Activated naive CD8-positive, alpha-beta T cell treated with anti-CD3 and anti-CD28 coated beads, Interleukin-2, amount 50 U/mL, for 24 hours (primary cell): Measurements from ENCODE around the gene SLCO4A1.

ENCODE experiments used
- ATAC-seq: fragments of 150-1000 bp; cut with Tn5 transposase; one replicate; pipeline ENCODE4 v1.10.0; 2021
- DNase-seq: peaks from one replicate; pipeline ENCODE4 v3.0.0; 2021
- H3K27ac Mint-ChIP-seq: one replicate; pipeline ENCODE4 v1.8.0; 2021; ENCODE audit warnings: mild to moderate bottlenecking, mixed read lengths
- H3K27me3 Mint-ChIP-seq: one replicate; pipeline ENCODE4 v1.8.0; 2021; ENCODE audit warnings: mixed read lengths
- H3K36me3 Mint-ChIP-seq: one replicate; pipeline ENCODE4 v1.8.0; 2021; ENCODE audit warnings: low read depth, mixed read lengths
- H3K4me1 Mint-ChIP-seq: one replicate; pipeline ENCODE4 v1.8.0; 2021; ENCODE audit warnings: mixed read lengths
- H3K4me3 Mint-ChIP-seq: one replicate; pipeline ENCODE4 v1.8.0; 2021; ENCODE audit warnings: mild to moderate bottlenecking, moderate library complexity, mixed read lengths
- H3K9me3 Mint-ChIP-seq: one replicate; pipeline ENCODE4 v1.8.0; 2021; ENCODE audit warnings: mixed read lengths

SLCO4A1 gene

DNA sequence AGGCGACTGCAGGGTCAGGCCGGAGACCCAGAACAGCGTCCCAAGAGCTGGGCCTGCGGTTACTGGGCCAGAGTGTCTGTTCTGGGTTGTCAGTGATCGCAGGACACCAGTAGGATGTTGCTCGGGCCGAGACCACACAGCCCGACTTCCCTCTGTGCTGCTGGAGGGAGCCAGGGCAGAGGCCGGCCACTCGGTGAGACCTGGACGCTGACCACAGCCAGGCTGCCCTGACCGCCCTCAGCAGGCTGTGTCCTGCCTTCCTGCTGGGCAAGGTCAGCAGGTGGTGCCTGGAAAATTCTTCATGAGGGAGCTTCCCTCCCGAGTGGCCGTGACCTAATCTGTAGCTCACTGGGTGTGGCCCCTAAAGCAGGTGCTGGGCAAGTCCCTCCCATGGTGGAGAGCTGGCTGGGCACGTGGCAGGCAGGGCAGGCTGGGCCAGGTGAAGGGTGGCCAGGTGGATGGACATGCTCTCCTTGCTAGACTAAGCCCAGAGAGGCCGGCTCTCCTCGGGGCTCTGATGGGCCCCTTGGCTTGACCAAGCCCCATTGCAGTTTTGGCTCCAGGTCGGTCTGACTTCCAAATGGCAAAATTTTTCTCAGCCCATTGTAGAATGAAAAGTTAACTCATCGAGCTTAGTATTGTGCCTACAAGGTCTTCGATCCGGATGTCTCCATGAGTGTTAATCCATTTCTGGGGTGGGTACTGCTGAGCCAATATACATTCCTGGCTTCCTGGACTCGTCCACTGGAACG lies 1.9 kb downstream of the SLCO4A1 start:
- peak overlapping the region; percentile 82 for H3K4me3 Mint-ChIP-seq
- H3K9me3 Mint-ChIP-seq = no peaks in the 10 kb centered on the region
- DNase-seq = no peak
- H3K27ac Mint-ChIP-seq = no peak overlapping the region
- peaks cover 10% of the 10 kb centered on the region for H3K36me3 Mint-ChIP-seq
- H3K4me1 Mint-ChIP-seq = peaks cover 29% of the 10 kb centered on the region
- H3K27me3 Mint-ChIP-seq = peaks cover 1% of the 10 kb centered on the region
- no peak for ATAC-seq

- Mint-ChIP-seq H3K36me3 (peaks cover 14% of the 10 kb centered on the region), H3K27me3 (no peaks in the 10 kb centered on the region), H3K4me3 (peak overlapping the region; percentile 82), H3K4me1 (peaks cover 35% of the 10 kb centered on the region), H3K27ac (no peak overlapping the region), H3K9me3 (no peaks in the 10 kb centered on the region)
- ATAC-seq (no peak), DNase-seq (no peak)
Measured at GRCh38 chr20:62644802-62645496, 2.6 kb downstream of the SLCO4A1 start.

DNA sequence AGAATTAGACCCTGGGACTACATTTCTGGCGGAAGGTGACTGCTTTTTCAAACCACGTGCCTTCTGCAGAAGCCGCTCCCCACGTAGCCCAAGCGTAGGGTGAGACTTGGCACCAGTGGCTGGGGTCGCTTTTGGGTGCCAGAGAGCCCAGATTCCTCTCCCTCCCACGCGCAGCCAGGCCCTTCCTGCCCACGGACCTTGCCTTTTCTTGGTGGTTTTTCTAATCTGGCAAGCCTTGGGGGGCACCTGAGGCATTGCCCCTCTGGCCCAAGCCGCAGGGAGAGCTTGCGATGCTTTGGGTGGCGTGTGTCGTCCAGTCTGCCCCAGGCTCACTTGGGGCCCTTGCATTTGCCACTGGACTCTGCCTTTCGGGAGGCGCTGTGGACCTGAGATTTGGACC lies 3.3 kb downstream of the SLCO4A1 start:
- no peaks in the 10 kb centered on the region for H3K9me3 Mint-ChIP-seq
- H3K27me3 Mint-ChIP-seq = no peaks in the 10 kb centered on the region
- no peak overlapping the region for H3K27ac Mint-ChIP-seq
- peaks cover 20% of the 10 kb centered on the region for H3K36me3 Mint-ChIP-seq
- H3K4me3 Mint-ChIP-seq = no peak overlapping the region
- DNase-seq (no peak), ATAC-seq (no peak)
- H3K4me1 Mint-ChIP-seq = peaks cover 41% of the 10 kb centered on the region

- no peak overlapping the region for H3K4me3 Mint-ChIP-seq
- no peaks in the 10 kb centered on the region for H3K27me3 Mint-ChIP-seq
- H3K36me3 Mint-ChIP-seq = peaks cover 29% of the 10 kb centered on the region
- no peaks in the 10 kb centered on the region for H3K9me3 Mint-ChIP-seq
- no peak for ATAC-seq
- H3K27ac Mint-ChIP-seq = no peak overlapping the region
- peaks cover 49% of the 10 kb centered on the region for H3K4me1 Mint-ChIP-seq
- DNase-seq = no peak
Measured at GRCh38 chr20:62646851-62647520, 4.7 kb downstream of the SLCO4A1 start.

DNA sequence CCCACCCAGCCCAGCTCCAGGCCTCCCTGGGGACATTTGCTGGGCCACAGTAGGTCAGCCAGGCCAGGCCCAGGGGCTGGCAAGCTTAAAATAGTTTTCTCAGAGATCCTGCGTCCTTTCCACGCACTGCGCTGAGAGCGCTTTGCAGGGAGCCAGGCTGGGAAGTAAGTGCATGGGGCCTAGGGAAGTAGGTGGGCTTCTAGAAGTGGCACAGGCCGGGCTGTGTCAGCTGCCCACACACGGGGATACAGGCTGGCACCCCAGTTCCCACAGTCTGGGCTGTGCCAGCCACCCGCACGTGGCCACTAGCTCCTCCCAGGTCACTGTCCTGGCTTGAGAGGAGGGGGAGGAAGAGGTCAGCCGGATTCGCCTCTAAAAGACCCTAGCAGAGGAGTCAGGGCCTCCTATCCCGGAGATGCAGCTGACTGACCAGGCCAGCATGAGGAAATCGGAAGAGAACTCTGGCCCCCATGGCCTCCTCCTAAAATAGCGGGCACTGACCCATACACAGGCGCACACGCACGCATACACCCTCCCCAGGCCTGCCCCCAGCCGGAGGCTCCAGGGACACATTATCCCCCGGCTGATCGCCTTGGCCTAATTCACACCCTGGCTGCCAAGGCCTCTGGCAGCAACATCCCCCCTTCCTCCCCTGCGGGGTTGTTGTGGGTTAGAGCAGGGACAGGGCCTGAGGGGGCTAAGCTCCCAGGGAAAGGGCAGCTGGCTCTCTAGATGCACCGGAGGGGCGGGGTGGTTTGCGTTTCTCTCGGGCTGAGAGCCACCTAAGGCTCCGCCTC lies 5.4 kb downstream of the SLCO4A1 start:
- no peak for DNase-seq
- H3K4me3 Mint-ChIP-seq = no peak overlapping the region
- H3K27me3 Mint-ChIP-seq = no peaks in the 10 kb centered on the region
- peaks cover 56% of the 10 kb centered on the region for H3K4me1 Mint-ChIP-seq
- no peak for ATAC-seq
- H3K9me3 Mint-ChIP-seq = no peaks in the 10 kb centered on the region
- H3K27ac Mint-ChIP-seq = no peak overlapping the region
- H3K36me3 Mint-ChIP-seq = peaks cover 31% of the 10 kb centered on the region

DNA sequence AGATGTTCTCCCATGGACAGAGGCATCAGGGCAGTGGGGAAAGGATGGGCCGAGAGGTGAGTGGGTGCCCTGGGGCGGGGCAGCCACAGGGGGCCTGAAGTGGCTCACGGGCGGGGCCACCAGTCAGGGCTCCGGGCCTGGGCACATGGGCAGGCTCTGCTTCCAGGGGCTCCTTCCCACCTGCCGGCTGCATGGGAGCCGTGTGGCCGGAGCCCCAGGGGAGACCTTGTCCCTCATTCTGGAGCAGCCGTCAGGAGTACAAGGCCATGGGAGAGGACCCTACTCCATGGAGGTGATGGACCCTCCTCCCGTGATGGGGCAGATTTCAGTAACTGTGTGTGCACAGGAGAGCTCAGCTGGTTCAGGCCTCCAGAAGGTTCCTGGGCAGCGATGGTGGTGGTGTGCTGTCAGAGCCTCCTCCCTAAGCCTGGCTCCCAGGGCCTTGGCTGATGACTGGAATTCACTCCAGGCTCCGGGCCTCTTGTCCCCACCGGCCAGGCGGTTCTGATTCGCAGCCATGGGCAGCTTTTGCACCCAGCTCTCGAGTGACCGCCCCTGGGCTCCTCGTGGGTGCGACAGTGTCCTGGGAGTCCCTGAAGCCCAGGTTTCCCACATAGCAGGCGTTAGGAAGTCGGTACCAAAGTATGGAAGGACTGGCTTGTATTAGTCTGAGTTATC lies 6.2 kb downstream of the SLCO4A1 start:
- no peak overlapping the region for H3K4me3 Mint-ChIP-seq
- peaks cover 56% of the 10 kb centered on the region for H3K4me1 Mint-ChIP-seq
- peaks cover 31% of the 10 kb centered on the region for H3K36me3 Mint-ChIP-seq
- no peak for DNase-seq
- H3K27ac Mint-ChIP-seq = no peak overlapping the region
- no peaks in the 10 kb centered on the region for H3K9me3 Mint-ChIP-seq
- H3K27me3 Mint-ChIP-seq = no peaks in the 10 kb centered on the region
- ATAC-seq = no peak

DNA sequence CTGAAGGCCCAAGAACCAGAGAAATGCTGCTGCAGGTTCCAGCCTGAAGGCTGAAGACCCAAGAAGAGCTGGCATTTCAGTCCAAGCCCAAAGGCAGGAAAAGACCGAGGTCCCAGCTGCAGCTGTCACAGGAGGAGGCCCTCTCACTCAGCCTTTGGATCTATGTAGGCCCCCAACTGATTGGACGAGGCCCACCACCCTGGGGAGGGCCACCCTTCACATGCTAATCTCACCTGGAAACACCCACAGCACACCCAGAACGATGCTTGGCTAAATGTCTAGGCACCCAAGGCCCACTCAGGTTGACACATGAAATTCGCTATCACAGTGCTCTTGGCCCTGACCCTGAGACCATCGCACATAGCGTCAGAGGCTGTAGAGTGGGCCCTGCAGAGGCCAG lies 6.8 kb downstream of the SLCO4A1 start:
- Mint-ChIP-seq H3K36me3 (peaks cover 28% of the 10 kb centered on the region), H3K4me1 (peaks cover 56% of the 10 kb centered on the region), H3K27ac (no peak overlapping the region), H3K4me3 (no peak overlapping the region), H3K27me3 (no peaks in the 10 kb centered on the region), H3K9me3 (no peaks in the 10 kb centered on the region)
- no peak for ATAC-seq
- no peak for DNase-seq

DNA sequence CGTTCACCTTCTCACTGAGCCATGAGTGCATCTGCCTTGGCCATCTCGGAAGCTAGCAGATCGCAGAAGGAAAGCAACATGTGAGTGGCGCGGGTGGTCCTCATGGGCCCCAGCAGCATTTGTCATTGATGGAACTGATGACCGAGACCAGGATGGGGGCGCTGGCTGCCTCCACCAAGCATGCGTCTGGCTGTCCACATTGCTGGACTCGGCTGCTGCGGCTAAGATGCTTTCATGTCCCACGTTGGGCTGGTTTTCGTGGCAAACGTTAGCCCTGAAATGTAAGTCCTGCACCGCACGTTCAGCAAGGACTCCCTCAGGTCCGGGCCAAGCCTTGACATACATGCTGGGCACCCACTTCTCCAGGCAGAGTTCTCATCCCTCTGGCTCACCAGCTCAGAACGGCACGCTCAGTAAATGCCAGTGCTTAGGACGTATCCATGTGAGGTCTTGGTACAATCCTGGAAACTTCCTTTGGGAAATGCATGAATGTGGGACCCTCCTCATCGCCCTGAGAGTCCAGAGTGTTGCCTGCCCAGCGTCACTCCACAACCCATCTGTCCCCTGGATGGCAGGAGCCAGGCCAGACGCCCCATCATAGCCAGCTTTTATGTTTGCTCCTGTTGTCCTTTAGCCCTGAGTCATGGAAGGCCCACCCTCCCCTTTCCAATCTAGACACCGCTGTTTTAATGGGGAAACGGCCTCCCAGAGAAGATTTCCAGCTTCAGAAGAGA lies 8.4 kb downstream of the SLCO4A1 start:
- ATAC-seq (no peak), DNase-seq (no peak)
- Mint-ChIP-seq H3K36me3 (peaks cover 23% of the 10 kb centered on the region), H3K27ac (peak overlapping the region; percentile 78), H3K27me3 (no peaks in the 10 kb centered on the region), H3K9me3 (no peaks in the 10 kb centered on the region), H3K4me1 (peaks cover 44% of the 10 kb centered on the region), H3K4me3 (peak overlapping the region; percentile 68)

GRCh38 chr20:62651285-62652021 lies 9.2 kb downstream of the SLCO4A1 start:
- DNase-seq = peak; percentile 74
- ATAC-seq = peak; percentile 68

GRCh38 chr20:62652041-62652893 lies 10.0 kb downstream of the SLCO4A1 start:
- DNase-seq = peak; percentile 59
- no peaks in the 10 kb centered on the region for H3K9me3 Mint-ChIP-seq
- H3K27ac Mint-ChIP-seq = peak overlapping the region; percentile 73
- peak overlapping the region; percentile 68 for H3K4me3 Mint-ChIP-seq
- peaks cover 37% of the 10 kb centered on the region for H3K4me1 Mint-ChIP-seq
- peak; percentile 65 for ATAC-seq
- peaks cover 23% of the 10 kb centered on the region for H3K36me3 Mint-ChIP-seq
- H3K27me3 Mint-ChIP-seq = no peaks in the 10 kb centered on the region

More at GRCh38 chr20:62651285-62652021, 9.2 kb downstream of the SLCO4A1 start:
- Mint-ChIP-seq H3K27ac (peak overlapping the region; percentile 78), H3K4me3 (peak overlapping the region; percentile 68), H3K36me3 (peaks cover 23% of the 10 kb centered on the region), H3K4me1 (peaks cover 44% of the 10 kb centered on the region), H3K9me3 (no peaks in the 10 kb centered on the region), H3K27me3 (no peaks in the 10 kb centered on the region)

DNA sequence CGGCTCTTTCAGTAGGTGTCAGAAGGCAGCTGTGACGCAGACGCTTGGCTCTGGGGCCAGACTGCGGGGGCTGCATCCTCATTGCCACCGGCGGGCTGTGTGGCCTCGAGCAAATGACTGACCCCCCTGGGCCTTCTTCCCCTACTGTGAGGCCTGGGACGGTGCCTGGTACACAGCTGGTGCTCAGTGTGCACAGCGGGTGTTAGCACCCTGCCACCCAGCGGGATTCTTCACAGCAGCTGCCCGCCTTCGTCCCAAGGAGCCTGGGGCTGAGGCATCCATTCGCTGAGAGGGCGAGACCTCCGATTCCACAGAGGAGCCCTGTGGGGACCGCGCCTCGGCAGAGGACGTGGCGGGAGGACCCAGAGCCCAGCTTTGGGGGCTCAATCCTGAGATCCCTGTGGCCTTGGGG lies 10.6 kb downstream of the SLCO4A1 start:
- Mint-ChIP-seq H3K4me3 (no peak overlapping the region), H3K36me3 (peaks cover 23% of the 10 kb centered on the region)

GRCh38 chr20:62653373-62653772 lies 11.1 kb downstream of the SLCO4A1 start:
- no peak overlapping the region for H3K27ac Mint-ChIP-seq
- peaks cover 23% of the 10 kb centered on the region for H3K36me3 Mint-ChIP-seq
- H3K27me3 Mint-ChIP-seq = no peaks in the 10 kb centered on the region
- H3K9me3 Mint-ChIP-seq = no peaks in the 10 kb centered on the region
- no peak overlapping the region for H3K4me3 Mint-ChIP-seq
- DNase-seq = no peak
- H3K4me1 Mint-ChIP-seq = peaks cover 37% of the 10 kb centered on the region
- no peak for ATAC-seq

More for the DNA sequence above, 10.6 kb downstream of the SLCO4A1 start:
- DNase-seq = no peak
- H3K4me1 Mint-ChIP-seq = peaks cover 37% of the 10 kb centered on the region
- no peak for ATAC-seq
- H3K27me3 Mint-ChIP-seq = no peaks in the 10 kb centered on the region
- H3K27ac Mint-ChIP-seq = no peak overlapping the region
- no peaks in the 10 kb centered on the region for H3K9me3 Mint-ChIP-seq
